GM21717 (cell line): ENCODE results near the gene KIF6.

ENCODE experiments used
- ATAC-seq: cut with Tn5 transposase; IDR thresholded peaks from one replicate; pipeline ENCODE4 v1.9.1; 2021; ENCODE audit warnings: mild to moderate bottlenecking, moderate library complexity; ENCODE audit not compliant: unreplicated experiment

Gene KIF6

DNA sequence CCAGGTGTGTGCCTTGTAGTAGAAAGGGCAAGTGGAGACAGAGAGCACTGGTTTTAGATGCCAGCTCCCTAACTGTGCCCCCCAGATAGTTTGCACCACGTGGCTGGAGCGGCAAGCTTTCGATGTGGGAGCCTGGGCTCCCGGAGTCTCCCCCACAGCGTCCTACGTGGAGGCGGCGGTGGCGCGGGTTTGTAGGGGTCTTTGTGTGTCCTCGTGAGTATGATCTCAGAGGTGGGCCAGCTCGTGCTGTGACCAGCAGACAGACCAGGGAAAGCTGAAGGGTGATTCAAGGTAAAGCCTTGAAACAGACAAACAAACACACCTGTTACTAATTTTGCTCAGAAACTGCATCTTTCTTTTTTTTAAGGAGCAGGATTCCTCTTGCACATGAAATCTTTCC, 397.1 kb downstream of the KIF6 start:
- no peak for ATAC-seq

- ATAC-seq = no peak
Measured at GRCh38 chr6:39327507-39327906, 397.7 kb downstream of the KIF6 start.

GRCh38 chr6:39322306-39322850, 402.8 kb downstream of the KIF6 start, which contains the start of gene KCNK16:
KCNK16 (minus strand) TSS chr6:39322702; CDS start chr6:39322540, 162 bp downstream.
- no peak for ATAC-seq

- no peak for ATAC-seq
Measured at GRCh38 chr6:39321761-39322160, 403.4 kb downstream of the KIF6 start.

DNA sequence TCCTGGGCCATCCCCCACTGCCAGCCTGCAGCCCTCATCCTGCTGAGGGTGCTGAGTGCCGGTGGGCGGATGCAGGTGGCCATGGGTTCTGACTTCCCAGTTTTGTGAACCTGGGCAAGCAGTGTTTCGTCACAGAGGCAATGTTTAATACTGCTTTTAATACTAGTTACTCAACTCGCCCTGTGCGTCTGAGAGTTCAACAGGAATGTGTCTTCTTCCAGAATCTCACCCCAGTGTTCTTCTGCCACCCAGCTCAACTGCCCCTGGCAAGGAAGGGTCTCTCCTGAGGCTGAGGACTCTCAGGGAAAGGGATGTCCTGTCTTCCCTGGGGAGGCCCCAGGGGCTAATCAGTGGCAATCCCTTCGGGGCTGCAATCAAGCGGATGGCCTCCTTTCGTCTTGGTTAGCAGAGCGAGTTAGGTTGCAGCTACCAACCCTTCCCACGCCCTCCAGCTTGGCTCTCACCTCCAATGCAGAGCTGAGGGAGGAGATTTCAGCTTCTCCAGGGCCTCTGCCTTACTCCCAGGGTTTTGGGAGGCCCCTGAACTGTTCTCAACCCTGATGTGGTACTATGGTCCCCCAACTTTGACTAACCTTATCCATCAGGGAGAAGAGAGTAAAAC, 404.7 kb downstream of the KIF6 start:
- no peak for ATAC-seq

GRCh38 chr6:39319621-39320362, 405.4 kb downstream of the KIF6 start:
- no peak for ATAC-seq

DNA sequence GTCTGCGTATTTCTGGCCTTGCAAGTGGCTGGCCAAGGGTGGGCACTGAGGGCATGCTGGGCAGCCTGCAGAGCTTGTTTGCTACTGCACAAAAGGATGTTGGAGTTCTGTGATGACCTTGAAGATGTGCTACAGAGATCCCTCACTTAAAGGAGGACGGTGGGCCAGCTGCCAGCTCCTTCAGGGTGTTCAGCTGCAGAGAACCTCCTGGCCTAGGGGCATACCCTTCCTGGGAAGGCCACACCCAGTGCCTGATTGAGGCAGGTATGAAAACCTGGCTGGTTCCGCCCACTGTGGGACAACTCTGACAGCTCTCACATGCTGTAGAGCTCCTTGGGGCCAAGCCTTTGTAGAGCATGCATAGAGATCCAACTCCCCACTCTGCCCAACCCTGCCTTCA, 408.0 kb downstream of the KIF6 start:
- ATAC-seq = no peak

DNA sequence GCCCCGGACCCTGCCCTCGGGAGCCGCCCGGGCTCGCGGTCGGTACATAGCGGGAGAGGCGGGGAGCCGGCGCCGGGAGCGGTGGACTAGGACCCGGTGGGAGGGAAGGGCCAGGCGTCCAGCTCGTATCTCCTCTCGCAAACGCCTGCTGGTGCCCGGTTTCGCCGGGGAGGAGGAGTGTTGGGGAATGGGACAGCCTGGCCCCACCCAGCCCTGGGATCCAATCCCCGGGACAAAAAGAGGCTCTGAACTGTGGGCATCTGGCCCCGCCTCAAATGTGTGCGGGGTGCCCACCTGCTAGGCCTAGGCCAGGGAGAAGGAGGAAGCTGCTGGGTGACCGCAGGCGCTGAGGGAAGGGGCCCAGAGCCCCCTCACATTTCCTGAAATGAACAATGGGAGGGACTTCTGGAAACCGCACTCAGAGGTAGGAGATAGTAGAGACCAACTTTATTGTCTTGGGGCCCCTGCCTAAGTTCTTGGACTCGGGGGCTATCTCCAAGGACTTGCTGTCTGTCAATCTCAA, 410.9 kb downstream of the KIF6 start, which contains the start of gene KCNK17:
TSS of gene KCNK17 (minus strand) at position 147 of the 523 bp plus-strand sequence. CDS start at position 48, 99 bp downstream.
- ATAC-seq = no peak

DNA sequence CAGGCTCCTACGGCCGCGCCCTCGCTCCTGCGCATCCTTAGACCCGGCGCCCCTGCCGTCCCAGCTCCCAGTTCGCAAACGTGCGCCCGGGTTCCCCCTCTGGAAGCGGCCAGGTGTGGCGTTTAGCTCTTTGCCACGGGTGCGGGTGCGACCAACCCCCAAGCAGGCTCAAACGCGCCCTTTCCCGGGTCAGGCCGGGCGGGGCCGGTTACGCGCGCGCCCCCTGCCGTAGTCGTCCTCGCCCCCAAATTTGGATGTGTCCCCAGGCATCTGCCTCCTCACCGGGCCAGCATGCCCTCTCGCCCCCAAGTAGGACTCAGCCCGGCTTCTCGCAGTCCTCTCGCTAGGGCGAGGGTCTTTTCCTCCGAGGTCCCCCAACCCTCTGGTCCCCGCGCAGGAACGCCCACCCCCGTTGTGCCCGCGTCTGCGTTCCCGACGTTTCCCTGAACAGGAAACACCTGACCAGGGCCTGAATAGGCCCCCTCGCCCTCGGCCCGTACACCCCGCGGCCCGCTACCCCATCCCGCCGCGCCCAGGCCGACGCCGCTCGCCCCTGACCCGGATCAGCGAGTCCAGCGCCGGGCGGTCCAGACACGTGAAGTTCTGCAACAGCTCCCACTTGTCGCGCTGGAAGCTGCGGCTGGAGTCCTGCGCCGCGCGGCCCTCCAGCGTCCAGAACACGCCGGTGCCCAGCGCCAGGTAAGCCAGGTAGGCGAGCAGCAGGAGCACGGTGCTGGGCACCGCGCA, 411.5 kb downstream of the KIF6 start:
- no peak for ATAC-seq

GRCh38 chr6:39312912-39313525, 412.2 kb downstream of the KIF6 start:
- no peak for ATAC-seq

DNA sequence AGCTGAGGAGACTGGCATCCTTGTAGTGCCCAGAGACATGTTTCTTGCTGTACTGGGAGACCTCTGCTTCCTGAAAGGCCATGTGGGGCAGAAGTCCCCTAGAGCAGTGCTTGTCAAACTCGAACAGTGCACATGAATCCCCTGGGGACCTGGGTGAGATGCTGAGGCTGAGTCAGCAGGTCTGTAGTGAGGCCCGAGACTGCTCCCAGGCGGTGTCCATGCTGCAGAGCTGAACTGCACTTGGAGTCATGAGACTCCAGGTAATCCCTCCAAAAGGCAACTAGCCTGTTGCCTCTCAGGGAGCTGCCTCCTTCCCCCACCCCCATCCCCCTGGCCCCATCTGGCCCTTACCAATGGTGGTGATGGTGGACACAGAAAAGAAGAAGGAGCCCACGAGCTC, 414.7 kb downstream of the KIF6 start:
- no peak for ATAC-seq

- ATAC-seq = no peak
Measured at GRCh38 chr6:39309942-39310531, 415.2 kb downstream of the KIF6 start.

GRCh38 chr6:39307462-39307861, 417.7 kb downstream of the KIF6 start:
- ATAC-seq = no peak

- no peak for ATAC-seq
Measured at GRCh38 chr6:39304951-39305350, 420.3 kb downstream of the KIF6 start.

GRCh38 chr6:39303425-39304153, 421.6 kb downstream of the KIF6 start:
- ATAC-seq = no peak

DNA sequence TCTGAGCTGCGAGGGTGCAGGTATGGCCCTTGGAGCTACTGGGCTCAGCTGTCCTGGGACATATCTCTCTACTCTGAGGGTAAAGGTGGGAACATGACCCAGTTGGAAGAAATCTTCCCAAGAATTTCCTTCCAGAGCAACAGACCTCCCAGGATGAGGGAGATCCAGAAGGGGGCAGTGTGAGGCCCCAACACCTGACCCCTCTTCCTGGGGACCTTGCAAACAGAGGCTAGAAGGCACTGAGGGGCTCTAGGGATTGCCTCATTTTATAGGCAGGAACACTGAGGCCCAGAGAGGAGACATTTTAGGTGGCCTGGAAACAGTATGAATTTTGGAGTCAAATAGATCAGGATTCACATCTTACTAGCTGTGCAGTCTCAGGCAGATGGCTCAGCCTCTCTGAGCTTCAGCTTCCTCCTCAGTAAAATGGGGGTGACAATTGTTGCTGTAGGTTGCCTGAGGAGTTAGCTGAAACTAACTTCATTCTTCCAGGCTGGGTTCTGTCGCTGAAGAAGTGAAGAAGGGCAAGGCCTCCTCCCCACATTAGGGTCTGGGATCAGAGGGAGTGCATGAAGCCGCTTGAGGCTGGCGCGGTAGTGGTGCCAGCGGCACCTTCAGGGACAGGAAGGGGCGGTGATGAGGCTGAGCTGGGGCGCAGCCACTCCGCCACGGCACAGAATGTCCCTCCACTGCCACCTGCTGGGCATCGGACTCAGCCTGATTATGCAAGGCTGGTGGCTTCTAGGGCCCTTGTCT, 422.4 kb downstream of the KIF6 start:
- no peak for ATAC-seq

DNA sequence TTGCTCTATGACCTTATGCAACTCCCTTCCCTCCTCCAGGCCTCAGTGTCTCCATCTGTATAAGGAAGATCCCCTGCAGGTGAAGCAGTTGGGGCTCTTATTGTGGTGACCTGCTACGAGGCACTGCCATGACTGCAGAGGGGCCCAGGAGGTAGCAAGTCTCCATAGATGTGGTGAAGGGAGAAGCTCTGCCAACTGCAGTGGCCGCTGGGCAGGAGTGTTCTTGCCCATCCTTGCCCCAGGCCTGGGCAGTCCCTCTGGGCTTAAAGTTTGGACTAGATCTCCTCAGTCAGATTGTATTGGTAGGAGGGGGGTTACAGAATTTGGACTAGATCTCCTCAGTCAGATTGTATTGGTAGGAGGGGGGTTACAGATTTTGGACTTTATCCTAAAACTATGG, 423.2 kb downstream of the KIF6 start:
- no peak for ATAC-seq

DNA sequence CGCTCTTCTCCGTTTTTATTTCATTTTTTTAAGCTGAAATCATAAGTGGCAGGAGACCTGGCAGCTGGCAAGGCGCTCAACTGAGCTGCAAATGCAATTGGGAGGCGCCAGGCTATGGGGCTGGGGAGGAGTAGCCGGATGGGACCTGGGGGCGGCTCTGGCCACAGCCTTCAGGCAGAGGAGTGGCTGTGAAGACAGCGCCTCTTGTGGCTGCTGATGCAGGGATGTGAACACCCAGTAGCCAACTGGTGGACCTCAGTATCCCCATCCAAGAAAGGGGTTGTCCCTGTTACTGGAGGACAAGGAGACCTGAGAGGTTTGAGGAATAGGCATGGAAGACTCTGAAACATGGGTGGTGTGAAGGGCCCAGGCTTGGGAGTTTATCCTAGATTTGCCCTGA, 423.6 kb downstream of the KIF6 start:
- ATAC-seq = no peak

DNA sequence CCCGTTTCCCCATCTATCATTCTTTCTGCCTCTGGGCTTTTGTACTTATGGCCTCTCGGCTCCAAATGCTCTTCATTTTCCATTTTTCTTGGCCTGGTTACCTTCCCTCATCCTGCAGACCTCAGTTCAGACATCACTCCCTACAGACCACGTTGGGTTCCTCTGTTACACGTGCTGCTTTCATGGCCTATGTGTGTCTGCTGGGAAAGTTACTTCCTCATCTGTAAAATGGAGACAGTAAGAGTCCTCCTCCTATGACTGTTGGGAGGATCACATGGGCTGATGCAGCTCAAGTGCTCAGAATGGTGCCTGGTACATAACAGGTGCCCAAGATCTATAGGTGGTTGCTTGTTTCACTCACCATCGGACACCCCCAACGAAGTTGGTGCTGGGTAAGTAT, 424.5 kb downstream of the KIF6 start:
- ATAC-seq = no peak
